Kidney capillary endothelial cell (primary cell): ENCODE results near the gene SLC15A1.

ENCODE experiments used
- DNase-seq: peaks from one replicate; pipeline ENCODE4 v3.0.0-alpha.2; 2018; ENCODE audit warnings: low spot score

SLC15A1 gene

GRCh38 chr13:98693756-98694155 lies 58.7 kb downstream of the SLC15A1 start:
- DNase-seq, result no peak

GRCh38 chr13:98691360-98691759 lies 61.1 kb downstream of the SLC15A1 start:
- DNase-seq, result no peak

- DNase-seq, result no peak
Observed at GRCh38 chr13:98690348-98691022, 62.0 kb downstream of the SLC15A1 start.

GRCh38 chr13:98689347-98689968 lies 63.0 kb downstream of the SLC15A1 start:
- no peak for DNase-seq

GRCh38 chr13:98688373-98688772 lies 64.1 kb downstream of the SLC15A1 start:
- DNase-seq, result no peak

- no peak for DNase-seq
Observed at GRCh38 chr13:98687319-98687718, 65.2 kb downstream of the SLC15A1 start.

- no peak for DNase-seq
Observed at GRCh38 chr13:98686270-98686669, 66.2 kb downstream of the SLC15A1 start.

GRCh38 chr13:98685146-98685545 lies 67.3 kb downstream of the SLC15A1 start:
- no peak for DNase-seq

GRCh38 chr13:98681049-98681448 lies 71.4 kb downstream of the SLC15A1 start:
- no peak for DNase-seq

GRCh38 chr13:98678741-98679140 lies 73.7 kb downstream of the SLC15A1 start:
- no peak for DNase-seq

- no peak for DNase-seq
Observed at GRCh38 chr13:98677398-98677797, 75.1 kb downstream of the SLC15A1 start.

- DNase-seq, result no peak
Observed at GRCh38 chr13:98676239-98676638, 76.2 kb downstream of the SLC15A1 start.

GRCh38 chr13:98675837-98676236 lies 76.6 kb downstream of the SLC15A1 start:
- DNase-seq, result no peak

- DNase-seq, result no peak
Observed at GRCh38 chr13:98675066-98675465, 77.4 kb downstream of the SLC15A1 start.

- peak; percentile 72 for DNase-seq
Observed at GRCh38 chr13:98672947-98673613, 79.4 kb downstream of the SLC15A1 start.

GRCh38 chr13:98668155-98668554 lies 84.3 kb downstream of the SLC15A1 start:
- DNase-seq, result no peak

GRCh38 chr13:98665638-98665995 lies 86.9 kb downstream of the SLC15A1 start:
- no peak for DNase-seq

- DNase-seq, result no peak
Observed at GRCh38 chr13:98664924-98665637, 87.4 kb downstream of the SLC15A1 start.

GRCh38 chr13:98664510-98664909 lies 88.0 kb downstream of the SLC15A1 start:
- no peak for DNase-seq

GRCh38 chr13:98664047-98664446 lies 88.4 kb downstream of the SLC15A1 start:
- DNase-seq, result no peak

GRCh38 chr13:98658131-98658530 lies 94.3 kb downstream of the SLC15A1 start:
- DNase-seq, result no peak

- no peak for DNase-seq
Observed at GRCh38 chr13:98657506-98658085, 94.9 kb downstream of the SLC15A1 start.
